Measurements from ENCODE around the gene KIF12. TPM values are rescaled to one million over a fixed set of nuclear protein-coding genes. Genes with fewer than 3 reads are reported as not detected.

Gene KIF12
- total RNA-seq, 1 donor from 2014 or later: not detected

- no peak for TF ChIP-seq POLR2A (IDR thresholded peaks at IDR 0.05)
- no peak for TF ChIP-seq POLR2AphosphoS5 (IDR thresholded peaks at IDR 0.05; ENCODE audit: insufficient read depth in 1 of 2, low read depth in 1 of 2)
- no peak for TF ChIP-seq CTCF (IDR thresholded peaks at IDR 0.05)
- Histone ChIP-seq H3K27me3 (no peaks in the 10 kb centered on the region), H3K36me3 (peaks cover 0 to 16% of the 10 kb centered on the region in 2 donors), H3K4me3 (no peak overlapping the region), H3K4me1 (no peaks in the 10 kb centered on the region), H3K27ac (no peak overlapping the region), H3K9me3 (no peaks in the 10 kb centered on the region)
- DNase-seq (ENCODE audit: extremely low spot score in 2 of 2): no peak
- intact Hi-C loops (cut with DNase I): no loop called here
These were observed 44.9 kb downstream of the KIF12 start for GRCh38 chr9:114054191-114054690.

GRCh38 chr9:114053246-114054005, 45.7 kb downstream of the KIF12 start:
- Histone ChIP-seq H3K36me3 (peaks cover 0 to 23% of the 10 kb centered on the region in 2 donors), H3K27me3 (no peaks in the 10 kb centered on the region), H3K27ac (no peak overlapping the region), H3K4me1 (no peaks in the 10 kb centered on the region), H3K9me3 (no peaks in the 10 kb centered on the region), H3K4me3 (no peak overlapping the region)
- no peak for TF ChIP-seq POLR2A (IDR thresholded peaks at IDR 0.05)
- TF ChIP-seq CTCF (IDR thresholded peaks at IDR 0.05): no peak
- TF ChIP-seq POLR2AphosphoS5 (IDR thresholded peaks at IDR 0.05; ENCODE audit: insufficient read depth in 1 of 2, low read depth in 1 of 2): no peak
- intact Hi-C loops (cut with DNase I): no loop called here
- DNase-seq (ENCODE audit: extremely low spot score in 2 of 2): no peak

- no peak for DNase-seq (ENCODE audit: extremely low spot score in 2 of 2)
- intact Hi-C loops (cut with DNase I): no loop called here
- Histone ChIP-seq H3K27me3 (no peaks in the 10 kb centered on the region), H3K36me3 (peaks cover 0 to 23% of the 10 kb centered on the region in 2 donors), H3K4me1 (no peaks in the 10 kb centered on the region), H3K9me3 (no peaks in the 10 kb centered on the region), H3K4me3 (no peak overlapping the region), H3K27ac (no peak overlapping the region)
- TF ChIP-seq CTCF (IDR thresholded peaks at IDR 0.05) (no peak), POLR2A (IDR thresholded peaks at IDR 0.05) (no peak), POLR2AphosphoS5 (IDR thresholded peaks at IDR 0.05; ENCODE audit: insufficient read depth in 1 of 2, low read depth in 1 of 2) (no peak)
These were observed 47.4 kb downstream of the KIF12 start for GRCh38 chr9:114051706-114052105.

GRCh38 chr9:114051281-114051680, 47.8 kb downstream of the KIF12 start:
- Histone ChIP-seq H3K4me3 (no peak overlapping the region), H3K36me3 (peaks cover 0 to 23% of the 10 kb centered on the region in 2 donors), H3K9me3 (no peaks in the 10 kb centered on the region), H3K4me1 (no peaks in the 10 kb centered on the region), H3K27ac (no peak overlapping the region), H3K27me3 (no peaks in the 10 kb centered on the region)
- intact Hi-C loops (cut with DNase I): no loop called here
- TF ChIP-seq POLR2AphosphoS5 (IDR thresholded peaks at IDR 0.05; ENCODE audit: insufficient read depth in 1 of 2, low read depth in 1 of 2) (no peak), CTCF (IDR thresholded peaks at IDR 0.05) (no peak), POLR2A (IDR thresholded peaks at IDR 0.05) (no peak)
- no peak for DNase-seq (ENCODE audit: extremely low spot score in 2 of 2)

- Histone ChIP-seq H3K27me3 (no peaks in the 10 kb centered on the region), H3K4me3 (no peak overlapping the region), H3K4me1 (no peaks in the 10 kb centered on the region), H3K9me3 (no peaks in the 10 kb centered on the region), H3K36me3 (peaks cover 0 to 23% of the 10 kb centered on the region in 2 donors), H3K27ac (no peak overlapping the region)
- DNase-seq (ENCODE audit: extremely low spot score in 2 of 2): no peak
- no peak for TF ChIP-seq CTCF (IDR thresholded peaks at IDR 0.05)
- no peak for TF ChIP-seq POLR2AphosphoS5 (IDR thresholded peaks at IDR 0.05; ENCODE audit: insufficient read depth in 1 of 2, low read depth in 1 of 2)
- TF ChIP-seq POLR2A (IDR thresholded peaks at IDR 0.05): no peak
- intact Hi-C loops (cut with DNase I): no loop called here
These were observed 48.4 kb downstream of the KIF12 start for GRCh38 chr9:114050646-114051045.
